Kasumi-1 (cell line): ENCODE data around the gene NGDN.
"Not testable (repeated sequence)": the region's sequence is repeated elsewhere in the genome, so short reads cannot be mapped to it uniquely, and the experiment has no call there.

Experiments used
- DNase-seq, 2 experiments: peaks; one replicate each; lab custom pipeline; 2025; lab: John Stamatoyannopoulos, UW

NGDN gene

DNA sequence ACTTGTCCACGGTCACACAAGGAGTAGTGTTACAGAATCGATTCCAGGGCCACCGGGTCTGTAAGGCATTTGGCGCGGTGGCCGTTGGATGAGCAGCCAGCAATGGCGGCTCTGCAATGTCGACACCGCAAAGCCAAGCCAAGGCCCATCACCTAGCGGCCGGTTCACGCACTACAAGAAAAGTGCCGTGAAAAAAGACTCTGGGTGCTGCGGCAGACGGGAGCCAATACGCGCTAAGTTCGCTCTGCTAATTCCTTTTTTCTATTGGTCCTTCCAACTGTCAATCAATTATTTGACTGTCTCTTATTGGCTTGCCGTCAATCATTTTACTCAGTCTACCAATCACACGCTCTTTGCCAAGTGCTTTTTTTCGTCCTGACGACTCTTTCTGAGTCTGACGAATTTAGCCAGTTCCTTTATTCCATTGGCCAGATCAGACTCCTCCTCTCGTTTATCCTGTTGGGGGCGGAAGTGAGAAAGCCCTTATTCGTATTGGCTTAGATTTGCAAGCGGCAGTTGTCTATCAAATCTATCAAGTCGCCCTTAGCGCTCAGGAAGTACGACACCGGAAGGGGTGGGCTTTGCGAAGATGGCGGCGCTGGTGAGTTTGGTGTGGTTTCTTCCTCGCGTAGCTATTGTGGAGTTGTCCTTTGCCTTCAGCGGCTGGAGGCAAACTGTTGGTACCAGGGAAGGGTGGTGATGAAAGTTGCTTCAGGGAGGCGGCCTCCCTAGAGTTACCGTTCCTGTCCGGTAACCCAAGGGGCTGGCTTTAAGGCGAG is at the start of gene NGDN:
Gene NGDN (plus strand): TSS at position 577 of the 779 bp plus-strand sequence. CDS start 13 bp downstream, at position 590.
- peak; percentile 99 for DNase-seq

GRCh38 chr14:23421594-23421993 is 47.9 kb upstream of the NGDN start:
- DNase-seq = no peak

GRCh38 chr14:23423657-23424056 is 45.8 kb upstream of the NGDN start:
- DNase-seq = no peak

- no peak for DNase-seq
These were observed 44.3 kb upstream of the NGDN start for GRCh38 chr14:23425169-23425568.

- not testable (repeated sequence) for DNase-seq
These were observed 43.7 kb upstream of the NGDN start for GRCh38 chr14:23425798-23426197.

DNA sequence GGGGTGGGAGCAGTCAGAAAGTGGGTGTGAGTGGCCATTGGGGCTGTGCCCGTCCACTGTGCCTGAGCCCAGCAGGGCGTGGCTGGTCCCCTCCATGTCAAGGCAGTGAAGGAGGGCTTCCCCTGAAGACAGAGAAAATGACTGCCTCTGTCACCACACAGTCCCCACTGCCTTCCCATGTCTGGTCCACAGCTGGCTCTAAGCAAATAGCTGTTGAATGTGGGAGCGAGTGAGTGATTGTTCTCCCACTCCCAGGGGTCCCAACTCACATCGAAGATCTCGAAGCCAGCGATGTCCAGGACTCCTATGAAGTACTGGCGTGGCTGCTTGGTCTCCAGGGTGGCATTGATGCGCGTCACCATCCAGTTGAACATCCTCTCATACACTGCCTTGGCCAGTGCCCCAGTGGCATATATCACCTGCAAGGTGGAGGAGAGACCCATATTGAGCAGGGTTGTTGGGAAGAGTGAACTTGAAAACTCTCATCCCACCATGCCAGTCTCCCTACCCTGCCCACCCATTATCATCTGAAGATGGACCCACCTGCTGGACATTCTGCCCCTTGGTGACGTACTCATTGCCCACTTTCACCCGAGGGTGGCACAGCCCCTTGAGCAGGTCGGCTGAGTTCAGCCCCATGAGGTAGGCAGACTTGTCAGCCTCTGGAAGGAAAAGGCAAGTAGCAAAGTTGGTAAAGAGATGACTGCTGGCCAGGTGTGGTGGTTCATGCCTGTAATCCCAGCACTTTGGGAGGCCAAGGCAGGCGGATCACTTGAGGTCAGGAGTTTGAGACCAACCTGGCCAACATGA is 40.6 kb upstream of the NGDN start:
- no peak for DNase-seq

DNA sequence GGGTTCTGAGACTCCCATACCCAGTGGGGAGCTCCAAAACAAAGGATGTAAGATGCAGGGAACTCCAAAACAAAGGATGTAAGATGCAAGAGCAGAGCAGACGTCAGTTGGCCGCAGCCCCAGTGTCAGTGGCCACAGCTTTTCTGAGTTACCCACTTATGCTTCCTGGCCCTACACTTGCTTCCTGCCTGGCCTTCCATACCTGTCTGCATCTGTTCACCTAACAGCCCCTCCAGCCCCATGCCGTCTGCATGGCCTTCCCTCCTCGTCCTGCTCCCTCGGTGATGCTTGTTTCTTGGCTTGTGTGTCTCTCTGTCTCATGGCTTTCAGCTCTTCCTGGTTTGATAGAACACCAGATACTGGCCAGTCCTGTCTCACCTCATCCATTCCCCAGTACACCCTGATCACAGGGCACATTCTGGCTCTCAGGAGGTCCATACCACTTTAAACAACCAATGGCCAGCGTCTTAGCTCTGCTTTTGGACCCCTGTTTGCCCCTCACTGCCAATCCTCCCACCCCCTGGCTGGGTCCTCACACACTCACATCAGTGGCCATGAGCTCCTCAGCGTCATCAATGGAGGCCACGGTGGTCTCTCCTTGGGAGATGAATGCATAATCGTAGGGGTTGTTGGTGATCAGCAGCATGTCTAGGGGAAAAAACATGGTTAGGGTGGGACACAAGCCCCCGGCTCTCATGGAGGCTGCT is 39.3 kb upstream of the NGDN start:
- DNase-seq = no peak

GRCh38 chr14:23430723-23431085 is 38.8 kb upstream of the NGDN start:
- DNase-seq = no peak

DNA sequence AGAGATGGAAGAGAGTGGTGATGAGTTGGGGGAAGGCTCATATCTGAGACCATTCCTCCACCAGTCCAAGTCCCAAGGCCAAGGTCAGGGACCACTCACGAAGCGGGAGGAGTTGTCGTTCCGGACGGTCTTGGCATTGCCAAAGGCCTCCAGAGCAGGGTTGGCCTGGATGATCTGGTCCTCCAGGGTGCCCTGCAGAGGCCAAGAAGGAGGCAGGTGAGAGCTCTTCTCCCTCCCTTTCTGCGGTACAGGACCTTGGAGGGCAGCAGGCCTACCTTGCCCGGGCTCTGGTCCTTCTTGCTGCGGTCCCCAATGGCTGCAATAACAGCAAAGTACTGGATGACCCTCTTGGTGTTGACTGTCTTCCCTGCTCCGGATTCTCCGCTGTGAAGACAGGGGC is 38.0 kb upstream of the NGDN start:
- DNase-seq = no peak

- DNase-seq = no peak
These were observed 37.2 kb upstream of the NGDN start for GRCh38 chr14:23432102-23432925.

- DNase-seq = no peak
These were observed 36.6 kb upstream of the NGDN start for GRCh38 chr14:23432946-23433345.

DNA sequence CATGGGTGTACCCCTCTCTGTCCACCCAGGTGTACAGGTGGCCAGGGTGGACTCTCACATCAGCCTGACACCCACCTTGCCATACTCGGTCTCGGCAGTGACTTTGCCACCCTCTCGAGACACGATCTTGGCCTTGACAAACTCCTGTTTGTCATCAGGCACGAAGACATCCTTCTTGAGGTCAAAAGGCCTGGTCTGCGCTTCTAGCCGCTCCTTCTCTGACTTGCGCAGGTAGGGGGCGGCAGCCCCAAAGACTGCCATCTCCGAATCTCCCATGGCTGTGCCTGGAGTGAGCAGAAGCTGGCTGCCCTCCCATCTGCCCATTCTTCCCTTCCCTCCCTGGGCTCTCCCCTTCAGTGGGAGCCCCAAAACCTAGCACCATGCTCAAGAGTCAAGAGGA is 36.0 kb upstream of the NGDN start:
- no peak for DNase-seq

DNA sequence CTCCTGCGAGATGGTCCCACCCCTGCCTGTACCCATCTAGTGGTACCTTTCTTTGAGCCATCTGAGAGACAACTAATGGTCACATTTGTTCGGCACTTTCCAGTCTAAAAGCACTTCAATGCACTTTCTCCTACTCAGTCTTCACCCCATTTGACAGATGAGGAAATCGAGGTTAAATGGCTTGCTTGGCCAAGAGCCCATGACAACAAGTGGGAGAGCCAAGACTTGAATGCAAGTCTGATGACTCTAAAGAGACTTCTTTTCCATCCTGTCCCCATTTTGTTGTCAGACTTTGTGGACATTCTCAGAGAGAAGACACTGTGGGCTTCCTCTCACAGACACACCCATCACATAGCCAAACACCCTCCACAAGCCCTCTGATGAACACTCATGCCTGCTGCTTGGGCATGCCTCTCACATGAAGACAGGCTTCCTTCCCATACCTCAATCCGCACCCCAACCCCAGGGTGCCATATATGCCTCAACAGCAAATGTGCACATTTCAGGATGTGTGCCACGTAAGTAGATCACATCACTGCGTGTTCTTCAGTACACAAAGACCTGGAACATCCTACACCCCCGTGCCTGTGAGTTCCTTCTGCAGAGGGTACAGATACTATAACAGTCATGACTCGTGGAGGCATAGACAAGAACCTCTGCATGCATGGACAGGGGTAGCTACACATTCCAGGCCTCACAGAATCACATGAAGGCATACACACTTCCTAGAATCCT is 34.8 kb upstream of the NGDN start:
- no peak for DNase-seq

- DNase-seq = no peak
These were observed 33.8 kb upstream of the NGDN start, which contains the start of gene MYH7 for GRCh38 chr14:23435543-23436326. MYH7 (minus strand) TSS chr14:23435660; CDS start chr14:23433732, 1,928 bp downstream.

DNA sequence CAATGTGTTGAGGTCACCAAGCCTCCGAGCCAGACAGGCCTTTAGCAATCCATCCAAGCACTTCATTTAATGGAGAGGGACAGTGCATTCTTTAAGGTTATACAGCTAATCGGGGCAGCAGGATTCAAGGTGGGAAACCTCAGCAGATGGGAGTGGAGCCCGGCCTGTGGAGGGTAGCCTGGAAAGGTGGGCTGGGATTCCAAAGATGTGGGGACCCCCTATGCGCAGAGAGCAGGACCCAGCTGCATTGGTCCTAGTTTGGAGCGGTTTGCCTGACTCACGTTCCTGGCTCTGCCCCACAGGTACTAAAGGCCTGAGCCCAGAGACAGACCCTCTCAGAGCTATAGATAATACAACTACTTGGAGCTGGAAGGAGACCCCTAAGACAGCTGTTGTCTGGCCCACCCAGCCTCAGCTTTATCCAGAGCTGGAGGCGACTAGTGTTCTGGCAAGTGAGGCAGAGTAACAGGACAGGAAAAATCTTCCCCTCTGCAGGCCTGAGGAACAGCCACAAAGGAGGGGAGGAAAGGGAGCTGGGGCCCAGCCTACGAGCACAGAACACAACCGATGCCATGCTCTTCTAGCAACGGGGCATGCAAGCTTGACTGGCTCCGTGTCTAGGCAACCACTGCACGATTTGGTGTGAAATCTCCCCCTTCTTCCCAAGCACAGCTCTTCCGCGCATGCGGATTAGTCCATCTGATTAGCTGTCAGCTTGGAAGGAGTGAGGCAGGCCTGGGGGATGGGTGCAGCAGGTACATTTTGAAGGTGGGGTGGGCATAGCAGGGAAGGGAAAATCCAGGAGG is 33.0 kb upstream of the NGDN start:
- no peak for DNase-seq

DNA sequence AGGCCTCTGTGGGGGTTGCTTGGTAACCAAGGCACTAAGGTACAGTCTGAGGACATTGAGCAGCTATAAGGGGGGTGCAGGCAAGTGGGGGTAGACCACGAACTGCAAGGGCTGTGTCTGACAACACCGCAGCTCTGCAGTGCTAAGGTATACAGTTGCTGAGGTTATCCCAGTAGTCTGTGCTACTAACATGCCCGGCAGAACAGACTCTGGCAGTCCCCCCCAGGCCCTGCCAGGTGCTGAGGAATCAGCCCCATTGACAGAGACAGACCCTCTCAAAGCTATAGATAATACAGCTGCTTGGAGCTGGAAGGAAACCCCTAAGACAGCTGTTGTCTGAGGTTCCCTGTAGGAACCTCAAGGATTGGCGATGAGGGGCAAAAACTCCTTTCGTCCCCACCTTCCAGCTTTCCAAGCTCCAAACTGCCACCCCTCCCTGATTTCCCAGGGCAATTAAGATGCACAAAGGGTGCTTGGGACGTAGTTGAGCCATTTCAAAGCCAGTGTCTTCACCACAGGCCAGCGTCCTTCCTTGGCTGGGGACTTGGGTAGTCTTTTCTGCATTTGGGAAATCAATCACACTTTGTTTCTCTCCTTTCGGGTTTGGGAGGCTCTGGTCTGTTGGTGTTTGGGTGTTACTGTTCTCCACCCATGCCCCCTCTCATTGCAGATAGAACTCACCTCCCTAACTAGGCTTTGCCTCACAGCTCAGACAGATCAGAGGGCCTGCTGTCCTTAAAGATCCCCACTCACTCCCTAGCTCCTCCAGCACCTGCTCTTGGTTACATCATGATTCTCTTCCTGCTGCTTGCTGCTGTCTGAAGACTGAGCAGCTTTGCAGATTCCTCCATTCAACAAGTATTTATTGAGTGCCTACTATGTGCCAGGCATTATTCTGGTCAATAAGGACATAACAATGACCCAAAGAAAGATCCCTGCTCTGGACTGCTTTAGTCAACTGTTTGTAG is 32.1 kb upstream of the NGDN start:
- no peak for DNase-seq

GRCh38 chr14:23438101-23438971 is 31.2 kb upstream of the NGDN start:
- DNase-seq = no peak
